HEK293 (cell line): ENCODE results near the gene COA1.

Experiments
- CTCF ChIA-PET: fragments of 350-600 bp; formaldehyde crosslinking; extraction: SDS; loops from one replicate; lab custom pipeline; 2021; ENCODE audit warnings: antibody characterized with exemption; lab: Yijun Ruan, JAX
- POLR2A ChIA-PET: fragments of 300-600 bp; formaldehyde crosslinking; extraction: SDS; loops from one replicate; lab custom pipeline; 2020; ENCODE audit warnings: antibody characterized with exemption, inconsistent platforms; lab: Yijun Ruan, JAX
- H3K27ac ChIP-seq: fragments of 200-500 bp; sonication (Bioruptor generic); 2 replicates; pipeline ENCODE4 v1.5.1; 2014; ENCODE audit warnings: low read depth, low read length, control low read depth, inconsistent platforms; ENCODE audit errors: extremely low read depth
- H3K36me3 ChIP-seq, 2 experiments: fragments of 200-500 bp in 1 of 2; sonication (Bioruptor generic) in 1 of 2; 1 replicate in 1 of 2; 2 replicates in 1 of 2; pipeline ENCODE4 v1.5.1; 2014 to 2017; ENCODE audit warnings: inconsistent platforms in 2 of 2, low read length in 2 of 2; ENCODE audit not compliant: control insufficient read depth in 2 of 2, insufficient read depth in 1 of 2
- H3K4me1 ChIP-seq: fragments of 200-500 bp; sonication (Bioruptor generic); 2 replicates; pipeline ENCODE4 v1.5.1; 2014; ENCODE audit warnings: mild to moderate bottlenecking, low read length, inconsistent platforms; ENCODE audit not compliant: control insufficient read depth, insufficient read depth
- H3K4me3 ChIP-seq: 2 replicates; pipeline ENCODE4 v1.5.1; 2011; ENCODE audit warnings: low read depth, mild to moderate bottlenecking, control low read depth, low read length, moderate library complexity
- H3K9me3 ChIP-seq: fragments of 200-500 bp; sonication (Bioruptor generic); 2 replicates; pipeline ENCODE4 v1.5.1; 2014; ENCODE audit warnings: low read depth, low read length, inconsistent platforms; ENCODE audit not compliant: control insufficient read depth, insufficient read depth
- EGR2 ChIP-seq: fragments of 450-650 bp; formaldehyde crosslinking; IDR thresholded peaks from 2 replicates; pipeline ENCODE4 v1.5.1; 2016; ENCODE audit warnings: low read depth, missing biosample characterization, missing genetic modification characterization
- GFI1B ChIP-seq: fragments of 450-650 bp; formaldehyde crosslinking; IDR thresholded peaks from 2 replicates; pipeline ENCODE4 v1.5.1; 2016; ENCODE audit warnings: missing biosample characterization, missing genetic modification characterization
- HOXC10 ChIP-seq: sonication (generic); formaldehyde crosslinking; IDR thresholded peaks from 2 replicates; pipeline ENCODE4 v1.8.1; 2023; ENCODE audit warnings: mild to moderate bottlenecking, missing genetic modification reagents
- KLF8 ChIP-seq: fragments of 450-650 bp; formaldehyde crosslinking; IDR thresholded peaks from 2 replicates; pipeline ENCODE4 v1.5.1; 2016; ENCODE audit warnings: missing biosample characterization, missing genetic modification characterization
- MYNN ChIP-seq: fragments of 450-650 bp; formaldehyde crosslinking; IDR thresholded peaks from 2 replicates; pipeline ENCODE4 v1.5.1; 2016; ENCODE audit warnings: missing biosample characterization, missing genetic modification characterization, borderline replicate concordance
- WT1 ChIP-seq: fragments of 450-650 bp; formaldehyde crosslinking; IDR thresholded peaks from 2 replicates; pipeline ENCODE4 v1.5.1; 2016; ENCODE audit warnings: missing biosample characterization, missing genetic modification characterization
- ZIC2 ChIP-seq: fragments of 450-650 bp; formaldehyde crosslinking; IDR thresholded peaks from 2 replicates; pipeline ENCODE4 v1.5.1; 2016; ENCODE audit warnings: missing biosample characterization, missing genetic modification characterization
- ZNF140 ChIP-seq: fragments of 450-650 bp; formaldehyde crosslinking; IDR thresholded peaks from 2 replicates; pipeline ENCODE4 v1.5.1; 2016; ENCODE audit warnings: missing biosample characterization, missing genetic modification characterization
- ZNF148 ChIP-seq: fragments of 450-650 bp; formaldehyde crosslinking; IDR thresholded peaks from 2 replicates; pipeline ENCODE4 v1.5.0; 2017; ENCODE audit warnings: missing biosample characterization, missing genetic modification characterization, borderline replicate concordance
- ZNF157 ChIP-seq: fragments of 450-650 bp; formaldehyde crosslinking; IDR thresholded peaks from 2 replicates; pipeline ENCODE4 v1.5.1; 2016; ENCODE audit warnings: missing biosample characterization, missing genetic modification characterization
- ZNF501 ChIP-seq: fragments of 450-650 bp; formaldehyde crosslinking; IDR thresholded peaks from 2 replicates; pipeline ENCODE4 v1.5.1; 2016; ENCODE audit warnings: missing biosample characterization, missing genetic modification characterization
- ZNF529 ChIP-seq: fragments of 450-650 bp; formaldehyde crosslinking; IDR thresholded peaks from 2 replicates; pipeline ENCODE4 v1.5.1; 2017; ENCODE audit warnings: missing genetic modification characterization, missing biosample characterization; ENCODE audit not compliant: insufficient replicate concordance
- ZNF747 ChIP-seq: fragments of 450-650 bp; formaldehyde crosslinking; IDR thresholded peaks from 2 replicates; pipeline ENCODE4 v1.5.1; 2016; ENCODE audit warnings: missing biosample characterization, missing genetic modification characterization
- ZNF785 ChIP-seq: fragments of 450-650 bp; formaldehyde crosslinking; IDR thresholded peaks from 2 replicates; pipeline ENCODE4 v1.5.1; 2016; ENCODE audit warnings: missing biosample characterization, missing genetic modification characterization
- TF ChIP-seq, protein P1 (sequence below): fragments of 450-650 bp; formaldehyde crosslinking; IDR thresholded peaks from 2 replicates; pipeline ENCODE4 v1.5.1; 2017; ENCODE audit warnings: missing biosample characterization, missing genetic modification characterization
- TF ChIP-seq, protein P2 (sequence below): fragments of 450-650 bp; formaldehyde crosslinking; IDR thresholded peaks from 2 replicates; pipeline ENCODE4 v1.5.1; 2017; ENCODE audit warnings: missing biosample characterization, missing genetic modification characterization
- TF ChIP-seq, protein P3 (sequence below): fragments of 450-650 bp; formaldehyde crosslinking; IDR thresholded peaks from 2 replicates; pipeline ENCODE4 v1.5.1; 2017; ENCODE audit warnings: missing biosample characterization, missing genetic modification characterization
- TF ChIP-seq, protein P4 (sequence below): fragments of 450-650 bp; formaldehyde crosslinking; IDR thresholded peaks from 2 replicates; pipeline ENCODE4 v1.5.1; 2016; ENCODE audit warnings: missing biosample characterization, missing genetic modification characterization

The COA1 gene

GRCh38 chr7:43640679-43641078 lies 88.6 kb downstream of the COA1 start (continued):
- no peak for TF ChIP-seq ZIC2 (tag by site-specific recombination)
- TF ChIP-seq ZNF501 (tag by site-specific recombination), result no peak
- TF ChIP-seq ZNF529 (tag by site-specific recombination), result no peak

DNA sequence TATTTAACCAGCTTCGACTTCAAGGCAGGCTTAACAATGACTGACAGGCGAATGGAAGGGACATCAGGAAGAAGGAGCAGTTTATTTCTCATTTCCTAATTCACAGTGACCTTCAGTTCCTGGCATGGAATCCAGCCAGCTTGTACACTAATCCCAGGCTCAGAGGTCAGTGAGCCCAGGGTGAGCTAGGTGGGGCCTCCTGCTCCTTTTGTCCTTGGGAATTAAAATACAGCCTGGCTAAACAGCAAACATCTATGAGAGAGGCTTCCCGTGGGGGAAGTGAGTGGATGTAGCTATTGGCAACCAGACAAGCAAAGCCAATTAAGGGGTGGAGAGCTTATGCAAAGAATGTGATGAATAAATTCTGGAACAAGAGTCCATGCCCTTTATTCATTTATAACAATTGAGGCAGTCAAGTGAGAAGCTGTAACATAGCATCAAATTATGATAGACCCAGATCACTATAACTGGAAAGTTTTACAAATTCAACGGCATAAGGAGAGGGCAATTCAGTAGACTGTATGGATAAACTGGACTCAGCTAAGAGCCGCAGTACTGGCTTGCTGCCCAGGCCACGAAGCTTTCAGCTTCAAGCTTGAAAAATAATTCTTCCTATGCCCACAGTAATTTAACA lies 89.3 kb downstream of the COA1 start:
- no peaks in the 10 kb centered on the region for H3K9me3 ChIP-seq
- TF ChIP-seq MYNN (tag by site-specific recombination), result no peak
- TF ChIP-seq WT1 (tag by site-specific recombination), result no peak
- TF ChIP-seq, protein P1, sequence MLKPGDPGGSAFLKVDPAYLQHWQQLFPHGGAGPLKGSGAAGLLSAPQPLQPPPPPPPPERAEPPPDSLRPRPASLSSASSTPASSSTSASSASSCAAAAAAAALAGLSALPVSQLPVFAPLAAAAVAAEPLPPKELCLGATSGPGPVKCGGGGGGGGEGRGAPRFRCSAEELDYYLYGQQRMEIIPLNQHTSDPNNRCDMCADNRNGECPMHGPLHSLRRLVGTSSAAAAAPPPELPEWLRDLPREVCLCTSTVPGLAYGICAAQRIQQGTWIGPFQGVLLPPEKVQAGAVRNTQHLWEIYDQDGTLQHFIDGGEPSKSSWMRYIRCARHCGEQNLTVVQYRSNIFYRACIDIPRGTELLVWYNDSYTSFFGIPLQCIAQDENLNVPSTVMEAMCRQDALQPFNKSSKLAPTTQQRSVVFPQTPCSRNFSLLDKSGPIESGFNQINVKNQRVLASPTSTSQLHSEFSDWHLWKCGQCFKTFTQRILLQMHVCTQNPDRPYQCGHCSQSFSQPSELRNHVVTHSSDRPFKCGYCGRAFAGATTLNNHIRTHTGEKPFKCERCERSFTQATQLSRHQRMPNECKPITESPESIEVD (tag by site-specific recombination), result no peak
- no peak for TF ChIP-seq ZNF785
- no peak for TF ChIP-seq ZNF747 (tag by site-specific recombination)
- no peak for TF ChIP-seq KLF8 (tag by site-specific recombination)
- TF ChIP-seq, protein P2, sequence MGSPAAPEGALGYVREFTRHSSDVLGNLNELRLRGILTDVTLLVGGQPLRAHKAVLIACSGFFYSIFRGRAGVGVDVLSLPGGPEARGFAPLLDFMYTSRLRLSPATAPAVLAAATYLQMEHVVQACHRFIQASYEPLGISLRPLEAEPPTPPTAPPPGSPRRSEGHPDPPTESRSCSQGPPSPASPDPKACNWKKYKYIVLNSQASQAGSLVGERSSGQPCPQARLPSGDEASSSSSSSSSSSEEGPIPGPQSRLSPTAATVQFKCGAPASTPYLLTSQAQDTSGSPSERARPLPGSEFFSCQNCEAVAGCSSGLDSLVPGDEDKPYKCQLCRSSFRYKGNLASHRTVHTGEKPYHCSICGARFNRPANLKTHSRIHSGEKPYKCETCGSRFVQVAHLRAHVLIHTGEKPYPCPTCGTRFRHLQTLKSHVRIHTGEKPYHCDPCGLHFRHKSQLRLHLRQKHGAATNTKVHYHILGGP (tag by site-specific recombination), result no peak
- no peak for TF ChIP-seq HOXC10 (CRISPR knock-in tag)
- TF ChIP-seq ZNF140 (tag by site-specific recombination), result no peak
- H3K4me1 ChIP-seq, result no peaks in the 10 kb centered on the region
- POLR2A ChIA-PET, result interaction anchor here (2.8 kb wide), 1 partner anchor 57 kb away, joined by 11 read pairs; the partner anchor contains the start of gene STK17A
- H3K4me3 ChIP-seq, result no peak overlapping the region
- H3K27ac ChIP-seq, result no peak overlapping the region
- CTCF ChIA-PET, result interaction anchor here (0.6 to 1.4 kb wide), 3 partner anchors 26 to 313 kb away, joined by 3 to 6 read pairs (median 5); partner anchors contain the start of gene STK17A
- peaks cover 21 to 75% of the 10 kb centered on the region in 2 experiments for H3K36me3 ChIP-seq

- peaks cover 25 to 83% of the 10 kb centered on the region in 2 experiments for H3K36me3 ChIP-seq
- H3K4me3 ChIP-seq, result no peak overlapping the region
- H3K4me1 ChIP-seq, result no peaks in the 10 kb centered on the region
- no peak overlapping the region for H3K27ac ChIP-seq
- H3K9me3 ChIP-seq, result no peaks in the 10 kb centered on the region
- ChIA-PET CTCF (interaction anchor here (0.6 kb wide), 1 partner anchor 375 kb away, joined by 3 read pairs; no protein-coding TSS in a partner anchor), POLR2A (no interaction called here)
- TF ChIP-seq ZNF157 (tag by site-specific recombination), result no peak
- TF ChIP-seq GFI1B (tag by site-specific recombination), result no peak
These were observed 92.1 kb downstream of the COA1 start for GRCh38 chr7:43637114-43637806.

- CTCF ChIA-PET, result no interaction called here
- TF ChIP-seq, protein P3, sequence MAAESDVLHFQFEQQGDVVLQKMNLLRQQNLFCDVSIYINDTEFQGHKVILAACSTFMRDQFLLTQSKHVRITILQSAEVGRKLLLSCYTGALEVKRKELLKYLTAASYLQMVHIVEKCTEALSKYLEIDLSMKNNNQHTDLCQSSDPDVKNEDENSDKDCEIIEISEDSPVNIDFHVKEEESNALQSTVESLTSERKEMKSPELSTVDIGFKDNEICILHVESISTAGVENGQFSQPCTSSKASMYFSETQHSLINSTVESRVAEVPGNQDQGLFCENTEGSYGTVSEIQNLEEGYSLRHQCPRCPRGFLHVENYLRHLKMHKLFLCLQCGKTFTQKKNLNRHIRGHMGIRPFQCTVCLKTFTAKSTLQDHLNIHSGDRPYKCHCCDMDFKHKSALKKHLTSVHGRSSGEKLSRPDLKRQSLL (tag by site-specific recombination), result no peak
- TF ChIP-seq, protein P4, sequence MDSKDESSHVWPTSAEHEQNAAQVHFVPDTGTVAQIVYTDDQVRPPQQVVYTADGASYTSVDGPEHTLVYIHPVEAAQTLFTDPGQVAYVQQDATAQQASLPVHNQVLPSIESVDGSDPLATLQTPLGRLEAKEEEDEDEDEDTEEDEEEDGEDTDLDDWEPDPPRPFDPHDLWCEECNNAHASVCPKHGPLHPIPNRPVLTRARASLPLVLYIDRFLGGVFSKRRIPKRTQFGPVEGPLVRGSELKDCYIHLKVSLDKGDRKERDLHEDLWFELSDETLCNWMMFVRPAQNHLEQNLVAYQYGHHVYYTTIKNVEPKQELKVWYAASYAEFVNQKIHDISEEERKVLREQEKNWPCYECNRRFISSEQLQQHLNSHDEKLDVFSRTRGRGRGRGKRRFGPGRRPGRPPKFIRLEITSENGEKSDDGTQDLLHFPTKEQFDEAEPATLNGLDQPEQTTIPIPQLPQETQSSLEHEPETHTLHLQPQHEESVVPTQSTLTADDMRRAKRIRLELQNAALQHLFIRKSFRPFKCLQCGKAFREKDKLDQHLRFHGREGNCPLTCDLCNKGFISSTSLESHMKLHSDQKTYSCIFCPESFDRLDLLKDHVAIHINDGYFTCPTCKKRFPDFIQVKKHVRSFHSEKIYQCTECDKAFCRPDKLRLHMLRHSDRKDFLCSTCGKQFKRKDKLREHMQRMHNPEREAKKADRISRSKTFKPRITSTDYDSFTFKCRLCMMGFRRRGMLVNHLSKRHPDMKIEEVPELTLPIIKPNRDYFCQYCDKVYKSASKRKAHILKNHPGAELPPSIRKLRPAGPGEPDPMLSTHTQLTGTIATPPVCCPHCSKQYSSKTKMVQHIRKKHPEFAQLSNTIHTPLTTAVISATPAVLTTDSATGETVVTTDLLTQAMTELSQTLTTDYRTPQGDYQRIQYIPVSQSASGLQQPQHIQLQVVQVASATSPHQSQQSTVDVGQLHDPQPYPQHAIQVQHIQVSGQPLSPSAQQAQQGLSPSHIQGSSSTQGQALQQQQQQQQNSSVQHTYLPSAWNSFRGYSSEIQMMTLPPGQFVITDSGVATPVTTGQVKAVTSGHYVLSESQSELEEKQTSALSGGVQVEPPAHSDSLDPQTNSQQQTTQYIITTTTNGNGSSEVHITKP (tag by site-specific recombination), result no peak
- TF ChIP-seq EGR2 (tag by site-specific recombination), result peak; percentile 61
- no peak for TF ChIP-seq ZNF148 (tag by site-specific recombination)
These were observed 93.2 kb downstream of the COA1 start for GRCh38 chr7:43636093-43636492.

More at GRCh38 chr7:43636093-43636492, 93.2 kb downstream of the COA1 start:
- Histone ChIP-seq H3K4me1 (no peaks in the 10 kb centered on the region), H3K36me3 (peaks cover 26 to 90% of the 10 kb centered on the region in 2 experiments), H3K27ac (no peak overlapping the region), H3K9me3 (no peaks in the 10 kb centered on the region), H3K4me3 (no peak overlapping the region)
- POLR2A ChIA-PET, result no interaction called here
